GM12864 (cell line): ENCODE measurements around the gene NOL3.

ENCODE experiments used
- DNase-seq: peaks from one replicate; pipeline ENCODE4 v3.0.0-alpha.2; 2011; ENCODE audit warnings: low read depth
- H3K4me3 ChIP-seq: 2 replicates; pipeline ENCODE4 v1.5.1; 2011; ENCODE audit warnings: mild to moderate bottlenecking, low read depth, low read length, control low read depth
- TF ChIP-seq, protein P1 (sequence below): IDR thresholded peaks from 2 replicates; pipeline ENCODE4 v1.5.1; 2011; ENCODE audit warnings: low read depth, mild to moderate bottlenecking, moderate library complexity, low read length, control low read depth, inconsistent platforms; ENCODE audit errors: missing control alignments

Gene NOL3

DNA sequence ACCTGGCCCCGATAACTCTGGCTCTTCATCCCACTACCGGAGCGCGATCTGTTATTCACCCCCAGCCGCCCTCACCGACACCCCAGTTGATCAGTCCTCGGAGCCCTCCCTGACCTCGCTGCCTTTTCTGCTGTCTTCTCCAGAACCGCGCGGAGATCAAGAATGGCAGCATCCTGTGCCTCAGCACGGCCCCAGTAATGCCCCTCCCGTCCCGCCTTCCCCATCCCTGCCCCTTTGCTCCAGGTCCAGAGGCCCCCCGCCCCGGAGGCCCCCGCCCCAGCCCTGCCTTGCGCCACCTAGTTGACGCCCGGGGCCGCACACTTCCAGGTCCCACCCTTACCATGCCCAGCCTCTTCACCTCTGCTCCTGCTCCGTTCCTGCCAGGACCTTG lies 29.5 kb downstream of the NOL3 start:
- DNase-seq = no peak
- TF ChIP-seq, protein P1, sequence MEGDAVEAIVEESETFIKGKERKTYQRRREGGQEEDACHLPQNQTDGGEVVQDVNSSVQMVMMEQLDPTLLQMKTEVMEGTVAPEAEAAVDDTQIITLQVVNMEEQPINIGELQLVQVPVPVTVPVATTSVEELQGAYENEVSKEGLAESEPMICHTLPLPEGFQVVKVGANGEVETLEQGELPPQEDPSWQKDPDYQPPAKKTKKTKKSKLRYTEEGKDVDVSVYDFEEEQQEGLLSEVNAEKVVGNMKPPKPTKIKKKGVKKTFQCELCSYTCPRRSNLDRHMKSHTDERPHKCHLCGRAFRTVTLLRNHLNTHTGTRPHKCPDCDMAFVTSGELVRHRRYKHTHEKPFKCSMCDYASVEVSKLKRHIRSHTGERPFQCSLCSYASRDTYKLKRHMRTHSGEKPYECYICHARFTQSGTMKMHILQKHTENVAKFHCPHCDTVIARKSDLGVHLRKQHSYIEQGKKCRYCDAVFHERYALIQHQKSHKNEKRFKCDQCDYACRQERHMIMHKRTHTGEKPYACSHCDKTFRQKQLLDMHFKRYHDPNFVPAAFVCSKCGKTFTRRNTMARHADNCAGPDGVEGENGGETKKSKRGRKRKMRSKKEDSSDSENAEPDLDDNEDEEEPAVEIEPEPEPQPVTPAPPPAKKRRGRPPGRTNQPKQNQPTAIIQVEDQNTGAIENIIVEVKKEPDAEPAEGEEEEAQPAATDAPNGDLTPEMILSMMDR = no peak
- no peak overlapping the region for H3K4me3 ChIP-seq

DNA sequence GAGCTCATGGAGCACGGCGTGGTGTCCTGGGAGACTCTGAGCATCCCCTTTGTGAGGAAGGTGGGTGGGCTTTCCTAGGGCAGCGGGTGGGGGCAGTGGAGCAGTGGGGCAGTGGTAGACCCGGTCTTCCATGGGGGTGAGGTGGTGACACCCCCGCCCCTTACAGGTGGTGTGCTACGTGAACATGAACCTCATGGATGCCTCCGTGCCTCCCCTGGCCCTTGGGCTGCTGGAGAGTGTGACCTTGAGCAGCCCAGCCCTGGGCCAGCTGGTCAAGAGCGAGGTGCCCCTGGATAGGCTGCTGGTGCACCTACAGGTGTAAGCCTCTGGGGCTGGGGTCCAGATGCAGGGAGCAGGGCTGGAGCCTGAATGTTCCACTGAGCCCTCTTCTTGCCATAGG lies 30.2 kb downstream of the NOL3 start:
- TF ChIP-seq, protein P1 = no peak
- no peak for DNase-seq
- H3K4me3 ChIP-seq = no peak overlapping the region

DNA sequence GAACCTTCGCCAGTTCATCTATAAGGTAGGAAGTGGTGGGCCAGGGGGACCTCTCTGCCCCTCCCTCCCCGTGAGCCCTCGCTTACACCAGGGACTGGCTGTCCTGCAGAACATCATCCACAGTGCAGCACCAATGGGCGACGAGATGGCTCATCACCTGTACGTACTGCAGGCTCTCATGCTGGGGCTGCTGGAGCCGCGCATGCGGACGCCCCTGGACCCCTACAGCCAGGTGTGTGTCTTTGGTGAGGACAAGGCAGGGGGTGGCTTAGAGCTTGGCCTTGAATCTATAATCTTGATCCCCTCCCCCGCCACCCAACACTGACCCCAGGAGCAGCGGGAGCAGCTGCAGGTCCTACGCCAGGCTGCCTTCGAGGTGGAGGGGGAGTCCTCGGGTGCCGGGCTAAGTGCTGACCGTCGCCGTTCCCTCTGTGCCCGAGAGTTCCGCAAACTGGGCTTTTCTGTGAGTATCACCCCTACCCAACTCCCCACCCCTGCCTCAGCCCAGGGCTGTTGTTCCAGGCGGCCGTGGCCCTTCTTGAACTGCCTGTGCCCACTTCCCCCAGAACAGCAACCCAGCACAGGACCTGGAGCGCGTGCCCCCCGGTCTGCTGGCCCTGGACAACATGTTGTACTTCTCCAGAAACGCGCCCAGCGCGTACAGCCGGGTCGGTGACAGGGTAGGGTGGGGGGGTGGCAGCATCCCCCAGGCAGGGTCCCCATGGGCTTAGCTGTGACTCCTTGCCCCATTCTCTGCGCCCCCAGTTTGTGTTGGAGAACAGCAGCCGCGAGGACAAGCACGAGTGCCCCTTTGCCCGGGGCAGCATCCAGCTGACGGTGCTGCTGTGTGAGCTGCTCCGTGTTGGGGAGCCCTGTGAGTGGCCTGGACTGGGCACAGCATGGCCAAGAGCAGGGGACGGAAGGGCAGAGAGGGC lies 31.3 kb downstream of the NOL3 start:
- H3K4me3 ChIP-seq = no peak overlapping the region
- no peak for DNase-seq
- TF ChIP-seq, protein P1 = no peak

DNA sequence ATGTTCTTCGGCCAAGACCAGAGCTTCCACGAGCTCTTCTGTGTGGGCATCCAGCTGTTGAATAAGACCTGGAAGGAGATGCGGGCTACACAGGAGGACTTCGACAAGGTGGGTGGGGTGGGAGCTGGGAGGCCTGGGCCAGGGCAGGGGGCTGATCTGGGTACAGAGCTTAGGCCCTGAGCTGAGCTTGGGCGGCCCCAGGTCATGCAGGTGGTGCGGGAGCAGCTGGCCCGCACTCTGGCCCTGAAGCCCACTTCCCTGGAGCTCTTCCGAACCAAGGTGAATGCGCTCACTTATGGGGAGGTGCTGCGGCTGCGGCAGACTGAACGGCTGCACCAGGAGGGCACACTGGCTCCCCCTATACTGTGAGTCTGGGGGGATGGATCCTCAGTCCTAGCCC lies 32.1 kb downstream of the NOL3 start:
- DNase-seq = no peak
- TF ChIP-seq, protein P1 = no peak
- H3K4me3 ChIP-seq = no peak overlapping the region

- H3K4me3 ChIP-seq = no peak overlapping the region
- TF ChIP-seq, protein P1 = no peak
- DNase-seq = no peak
These were observed 32.7 kb downstream of the NOL3 start for GRCh38 chr16:67202956-67203493.

DNA sequence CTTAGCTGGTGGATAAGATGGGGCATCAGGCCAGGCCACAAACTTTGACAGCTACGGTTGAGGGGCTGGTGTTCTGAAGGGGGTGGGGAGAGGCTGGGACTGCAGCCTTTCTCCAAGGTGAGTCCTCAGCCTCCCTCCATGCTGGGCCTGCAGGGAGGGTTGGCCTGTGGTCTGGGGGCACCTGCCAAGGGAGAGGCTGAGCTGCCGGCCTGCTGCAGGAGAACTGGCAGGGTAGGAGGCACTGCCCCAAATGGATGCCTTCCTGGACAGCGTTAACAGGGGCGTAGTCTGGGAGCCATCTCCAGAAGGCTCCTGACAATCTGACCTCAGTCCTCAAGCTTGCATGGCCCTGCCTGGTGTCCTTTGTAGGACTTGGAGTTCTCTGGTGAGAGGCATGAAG lies 33.7 kb downstream of the NOL3 start:
- no peak for DNase-seq
- TF ChIP-seq, protein P1 = no peak
- no peak overlapping the region for H3K4me3 ChIP-seq
